Endometrial microvascular endothelial cells (primary cell): Measurements from ENCODE around the gene ST14. TPM values are rescaled to one million over a fixed set of nuclear protein-coding genes. Genes with fewer than 3 reads are reported as not detected.

Experiments used
- in situ Hi-C: cut with HindIII; loops from 2 replicates; pipeline ENCODE4 v1.10.0; 2017; ENCODE audit warnings: low sequenced_read_pairs, low pct_unique_long_range_greater_than_20kb; ENCODE audit errors: inconsistent ontology term
- total RNA-seq: library from RNA; depleted of rRNA; stranded (reverse); fragments of >200 nt; gene quantifications from one replicate; pipeline ENCODE4 v1.2.3, GENCODE V29; 2015; ENCODE audit errors: inconsistent ontology term

Gene ST14
- total RNA-seq, 1 donor from 2014 or later, result not detected

DNA sequence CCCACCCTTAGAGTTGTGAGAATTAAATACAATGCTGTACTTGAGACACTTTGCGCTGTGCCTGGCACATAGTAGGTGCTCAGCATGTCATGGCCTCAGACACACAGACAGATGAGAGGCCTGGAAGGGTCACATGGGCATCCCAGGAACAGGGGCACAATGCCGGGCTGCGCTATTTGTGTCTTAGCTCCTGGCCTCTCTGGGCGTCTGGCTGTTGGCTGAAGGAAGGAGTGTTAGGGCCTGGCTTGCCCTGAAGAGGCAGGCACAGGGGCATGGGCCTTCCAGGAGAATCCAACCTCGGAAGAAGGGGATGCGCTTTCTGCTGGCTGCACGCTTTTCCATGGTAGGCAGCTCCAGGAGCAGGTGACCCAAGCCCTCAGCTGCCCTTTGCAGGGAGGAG is 41.4 kb downstream of the ST14 start:
- in situ Hi-C loops, result no loop called here

DNA sequence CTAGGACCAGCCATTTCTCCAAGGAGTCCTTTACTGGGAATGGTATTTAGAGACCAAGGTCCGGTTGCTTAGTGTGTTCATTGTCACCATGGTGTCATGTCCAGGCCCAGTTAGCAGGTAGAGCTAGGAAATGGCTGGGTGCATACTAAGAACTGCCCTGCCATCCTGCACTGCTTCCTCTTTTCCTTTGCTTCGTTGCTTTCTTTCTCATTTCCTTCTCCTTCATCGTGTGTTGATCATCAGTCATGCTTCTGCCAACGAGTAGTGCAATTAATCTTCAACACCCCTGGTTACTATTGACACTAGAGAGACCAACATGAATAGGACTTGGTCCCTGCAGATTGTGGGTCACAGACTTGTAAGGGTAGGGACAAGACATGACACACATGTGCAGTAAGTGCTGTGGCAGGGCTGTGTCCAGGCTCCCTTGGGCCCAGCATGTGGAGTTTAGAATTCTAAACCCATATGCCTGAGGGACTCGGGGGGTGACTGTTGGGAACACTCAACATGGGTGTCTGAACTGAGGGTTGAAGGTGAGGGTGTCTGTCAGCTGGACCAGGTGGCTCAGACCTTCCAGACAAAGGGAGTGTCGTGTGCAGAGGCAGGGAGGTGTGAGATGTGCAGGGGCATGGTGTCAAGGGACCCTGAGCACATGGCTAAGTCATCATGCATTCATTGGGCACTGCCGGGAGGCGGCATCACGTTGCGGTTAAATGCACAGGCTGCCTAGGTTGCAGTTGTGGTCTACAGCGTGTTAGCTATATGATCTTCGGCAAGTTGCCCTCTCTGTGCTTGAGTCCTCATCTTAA is 42.6 kb downstream of the ST14 start:
- in situ Hi-C loops, result no loop called here

DNA sequence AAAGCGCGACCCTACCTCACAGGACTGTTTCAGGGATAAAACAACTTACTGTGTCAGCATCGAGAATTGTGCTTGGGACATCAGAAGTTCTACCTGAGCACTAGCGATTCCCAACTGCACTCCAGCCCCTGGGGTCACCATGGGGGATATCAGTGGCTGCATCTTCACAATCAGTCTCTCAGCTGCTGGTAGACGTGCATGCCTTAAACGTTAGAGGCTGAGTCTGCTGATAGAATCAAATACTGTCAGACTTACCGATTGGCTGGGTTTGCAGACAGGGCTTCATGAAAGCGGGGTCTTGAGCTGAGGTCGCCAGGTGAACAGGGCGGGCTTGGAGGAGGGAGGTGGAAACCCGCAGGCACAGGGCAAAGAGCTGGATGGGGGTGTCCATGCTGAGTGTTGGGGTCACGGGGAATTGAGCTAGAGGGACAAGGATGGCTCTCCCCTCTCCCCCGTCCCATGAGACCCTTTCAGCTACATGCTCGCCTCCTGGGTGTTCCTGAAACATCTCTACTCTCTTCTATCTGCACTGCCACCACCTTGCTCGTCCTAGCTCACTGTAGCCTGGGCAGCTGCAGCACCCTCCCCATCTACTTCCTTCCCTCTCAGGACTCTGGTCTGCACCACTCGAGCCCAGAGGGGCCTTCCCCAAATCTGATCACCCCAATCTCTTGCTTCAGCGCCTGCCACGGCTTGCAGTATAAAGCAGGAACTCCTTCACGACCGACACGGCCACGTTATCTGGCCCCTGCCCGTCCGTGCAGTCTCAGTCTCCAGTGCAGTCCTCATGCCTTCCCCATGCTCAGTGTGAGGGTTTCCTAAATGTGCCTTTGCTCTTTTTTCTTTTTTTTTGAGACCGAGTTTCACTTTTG is 43.5 kb downstream of the ST14 start:
- in situ Hi-C loops, result no loop called here

DNA sequence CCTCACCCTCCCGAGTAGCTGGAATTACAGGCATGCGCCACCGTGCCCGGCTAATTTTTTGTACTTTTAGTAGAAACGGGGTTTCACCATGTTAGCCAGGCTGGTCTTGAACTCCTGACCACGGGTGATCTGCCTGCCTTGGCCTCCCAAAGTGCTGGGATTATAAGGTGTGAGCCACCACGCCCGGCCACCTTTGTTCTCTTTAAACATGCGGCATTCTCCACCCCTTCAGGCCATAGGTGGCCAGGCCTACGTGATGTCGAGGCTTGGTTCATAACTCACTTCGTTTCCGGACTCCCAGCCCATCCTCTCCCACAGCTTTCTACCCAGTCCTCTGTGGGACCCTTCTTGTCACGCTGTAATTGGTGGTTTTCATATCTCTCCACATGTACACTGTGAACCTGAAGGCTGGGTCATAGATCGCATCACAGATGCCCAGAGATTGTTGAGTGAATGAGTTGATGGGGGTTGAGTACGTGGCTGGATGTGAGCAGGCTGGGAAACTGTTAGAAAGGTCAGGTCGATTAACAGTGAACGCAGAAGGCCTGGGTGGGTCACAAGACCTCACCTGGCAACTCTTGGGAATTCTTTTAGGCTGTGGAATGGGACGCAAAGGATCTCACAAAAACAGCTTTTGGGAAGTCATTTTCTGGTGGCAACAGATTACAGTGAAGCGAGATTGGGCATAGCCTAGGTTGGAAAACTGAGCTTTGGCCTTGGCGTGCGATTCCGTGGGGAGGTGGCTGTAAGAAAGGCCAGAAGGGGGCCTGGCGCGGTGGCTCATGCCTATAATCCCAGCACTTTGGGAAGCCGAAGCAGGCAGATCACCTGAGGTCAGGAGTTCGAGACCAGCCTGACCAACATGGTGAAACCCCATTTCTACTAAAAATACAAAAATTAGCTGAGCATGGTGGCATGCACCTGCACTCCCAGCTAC is 44.5 kb downstream of the ST14 start:
- in situ Hi-C loops, result no loop called here

DNA sequence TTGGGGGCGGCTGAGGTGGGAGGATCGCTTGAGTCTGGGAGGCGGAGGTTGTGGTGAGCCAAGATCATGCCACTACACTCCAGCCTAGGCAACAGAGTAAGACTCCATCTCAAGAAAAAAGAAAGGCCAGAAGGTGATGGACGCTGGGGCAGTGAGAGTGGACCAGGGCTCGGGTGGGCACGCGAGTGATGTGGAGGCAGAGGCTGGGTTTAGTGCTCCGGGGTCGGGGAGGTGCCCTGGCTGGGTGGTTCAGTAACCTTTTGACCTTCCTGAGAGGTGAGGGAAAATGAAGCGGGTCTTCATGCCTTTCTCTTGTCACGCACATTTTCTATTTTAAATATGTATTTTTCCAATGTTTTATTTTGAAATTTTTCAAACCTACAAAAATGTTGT is 45.1 kb downstream of the ST14 start:
- in situ Hi-C loops, result no loop called here

DNA sequence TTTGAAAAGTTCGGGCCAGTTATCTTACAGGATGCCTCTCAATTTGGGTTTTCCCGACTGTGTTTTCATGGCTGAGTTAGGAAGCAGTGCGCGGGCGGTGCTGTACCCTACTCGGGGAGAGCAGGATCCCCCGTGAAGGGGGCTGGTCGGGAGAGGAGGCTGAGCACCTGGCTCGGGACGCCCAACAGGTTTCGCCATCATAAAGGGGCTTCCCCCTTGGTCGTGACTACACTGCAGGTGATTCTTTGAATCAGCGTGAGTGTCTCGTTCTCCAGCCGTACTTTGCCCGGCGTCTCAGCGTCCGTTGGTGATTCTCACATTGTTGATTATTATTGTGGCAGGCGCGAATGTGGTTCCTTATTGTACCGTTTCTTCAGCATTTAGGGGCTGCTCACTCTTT is 46.6 kb downstream of the ST14 start:
- in situ Hi-C loops, result no loop called here

DNA sequence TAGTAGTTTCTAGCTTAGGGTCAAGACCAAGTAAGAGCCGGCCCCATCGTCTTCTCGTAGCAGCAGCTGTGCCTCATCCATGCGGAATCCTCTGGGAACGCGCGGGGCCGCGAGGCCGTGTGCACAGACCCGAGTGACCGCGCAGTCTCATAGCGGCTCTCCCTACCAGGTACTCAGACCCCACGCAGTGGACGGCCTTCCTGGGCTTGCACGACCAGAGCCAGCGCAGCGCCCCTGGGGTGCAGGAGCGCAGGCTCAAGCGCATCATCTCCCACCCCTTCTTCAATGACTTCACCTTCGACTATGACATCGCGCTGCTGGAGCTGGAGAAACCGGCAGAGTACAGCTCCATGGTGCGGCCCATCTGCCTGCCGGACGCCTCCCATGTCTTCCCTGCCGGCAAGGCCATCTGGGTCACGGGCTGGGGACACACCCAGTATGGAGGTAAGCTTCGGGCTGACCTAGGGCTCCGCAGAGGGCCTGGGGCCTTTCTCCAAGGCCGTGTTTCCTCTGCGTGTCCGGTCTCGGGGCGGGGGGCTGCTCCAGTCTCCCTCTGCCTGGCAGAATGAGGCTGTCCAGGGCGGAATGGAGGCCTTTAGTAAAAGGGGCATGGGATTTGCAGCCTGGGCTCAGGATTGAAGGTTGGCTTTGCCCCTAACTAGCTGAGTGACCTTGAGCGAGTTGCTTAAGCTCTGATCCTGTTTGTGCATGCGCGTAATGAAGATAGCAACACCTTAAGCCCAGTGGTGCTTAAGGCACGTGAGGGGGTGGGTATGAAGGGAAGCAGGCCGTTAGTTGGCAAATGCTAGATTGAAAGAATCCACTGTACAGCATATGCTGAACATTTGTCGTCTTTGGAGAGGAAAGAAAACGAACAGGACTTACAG is 48.9 kb downstream of the ST14 start:
- in situ Hi-C loops, result no loop called here

DNA sequence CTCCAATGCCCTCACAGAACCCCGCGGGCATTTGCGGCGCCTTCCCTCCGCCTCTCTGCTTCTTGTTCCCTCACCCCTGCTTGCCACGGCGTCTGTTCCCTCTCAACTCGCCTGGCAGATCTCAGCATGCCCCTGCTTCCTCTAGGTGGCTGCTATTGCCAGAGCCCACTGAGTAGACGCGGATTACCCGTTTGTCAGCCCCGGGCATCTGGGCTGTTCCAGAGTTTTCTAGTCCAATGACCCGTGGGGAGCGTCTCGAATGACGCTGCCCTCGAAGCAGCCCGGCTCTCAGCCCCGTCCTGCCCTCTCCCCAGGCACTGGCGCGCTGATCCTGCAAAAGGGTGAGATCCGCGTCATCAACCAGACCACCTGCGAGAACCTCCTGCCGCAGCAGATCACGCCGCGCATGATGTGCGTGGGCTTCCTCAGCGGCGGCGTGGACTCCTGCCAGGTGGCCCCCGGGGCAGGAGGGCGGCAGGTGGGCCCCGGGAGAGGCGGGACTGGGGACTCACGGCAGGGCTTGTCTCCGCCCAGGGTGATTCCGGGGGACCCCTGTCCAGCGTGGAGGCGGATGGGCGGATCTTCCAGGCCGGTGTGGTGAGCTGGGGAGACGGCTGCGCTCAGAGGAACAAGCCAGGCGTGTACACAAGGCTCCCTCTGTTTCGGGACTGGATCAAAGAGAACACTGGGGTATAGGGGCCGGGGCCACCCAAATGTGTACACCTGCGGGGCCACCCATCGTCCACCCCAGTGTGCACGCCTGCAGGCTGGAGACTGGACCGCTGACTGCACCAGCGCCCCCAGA is 49.7 kb downstream of the ST14 start:
- in situ Hi-C loops, result no loop called here

DNA sequence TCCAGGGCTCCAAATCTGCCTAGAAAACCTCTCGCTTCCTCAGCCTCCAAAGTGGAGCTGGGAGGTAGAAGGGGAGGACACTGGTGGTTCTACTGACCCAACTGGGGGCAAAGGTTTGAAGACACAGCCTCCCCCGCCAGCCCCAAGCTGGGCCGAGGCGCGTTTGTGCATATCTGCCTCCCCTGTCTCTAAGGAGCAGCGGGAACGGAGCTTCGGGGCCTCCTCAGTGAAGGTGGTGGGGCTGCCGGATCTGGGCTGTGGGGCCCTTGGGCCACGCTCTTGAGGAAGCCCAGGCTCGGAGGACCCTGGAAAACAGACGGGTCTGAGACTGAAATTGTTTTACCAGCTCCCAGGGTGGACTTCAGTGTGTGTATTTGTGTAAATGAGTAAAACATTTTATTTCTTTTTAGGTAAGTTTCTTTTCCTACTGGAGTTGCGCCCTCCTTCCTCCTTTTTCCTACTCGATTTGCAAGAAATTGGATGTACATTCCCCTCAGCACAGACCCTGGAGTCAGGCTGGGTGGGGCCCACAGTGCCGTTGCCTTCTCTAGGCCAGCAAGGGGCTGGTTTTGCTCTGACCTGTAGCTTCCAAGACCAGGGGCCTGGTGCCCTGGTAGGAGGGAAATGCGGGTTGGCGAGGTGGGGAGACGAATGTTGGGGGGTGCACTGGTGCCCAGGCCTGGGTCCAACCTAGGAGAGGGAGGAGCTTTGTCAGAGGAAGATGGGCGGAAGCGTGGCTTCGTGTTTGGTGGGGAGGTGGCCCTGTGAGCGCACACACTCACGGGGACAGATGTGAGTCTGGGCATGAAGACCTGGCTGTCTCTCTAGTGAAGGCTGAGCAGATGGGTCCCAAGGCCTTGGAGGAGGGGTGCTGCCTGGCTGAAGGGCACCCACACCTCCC is 50.6 kb downstream of the ST14 start:
- in situ Hi-C loops, result no loop called here

DNA sequence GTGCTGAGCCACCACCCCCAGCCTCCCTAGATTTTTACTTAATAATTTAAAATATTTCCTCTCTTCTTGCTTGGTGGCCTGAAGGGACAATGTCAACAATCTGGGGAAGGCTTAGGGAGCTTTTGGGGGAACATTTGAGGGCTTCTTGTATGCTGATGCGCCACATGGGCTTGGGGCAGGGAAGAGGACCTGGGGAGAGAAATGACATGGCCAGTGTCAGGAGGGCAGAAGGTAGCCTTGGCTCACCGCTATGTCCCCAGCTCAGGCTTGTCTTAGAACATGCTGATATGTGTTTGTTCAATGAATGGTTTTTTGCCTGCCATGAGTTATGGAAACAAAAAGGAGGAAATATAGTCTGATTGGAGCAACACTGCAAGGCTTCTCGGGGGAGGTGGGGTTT is 51.6 kb downstream of the ST14 start:
- in situ Hi-C loops, result no loop called here

DNA sequence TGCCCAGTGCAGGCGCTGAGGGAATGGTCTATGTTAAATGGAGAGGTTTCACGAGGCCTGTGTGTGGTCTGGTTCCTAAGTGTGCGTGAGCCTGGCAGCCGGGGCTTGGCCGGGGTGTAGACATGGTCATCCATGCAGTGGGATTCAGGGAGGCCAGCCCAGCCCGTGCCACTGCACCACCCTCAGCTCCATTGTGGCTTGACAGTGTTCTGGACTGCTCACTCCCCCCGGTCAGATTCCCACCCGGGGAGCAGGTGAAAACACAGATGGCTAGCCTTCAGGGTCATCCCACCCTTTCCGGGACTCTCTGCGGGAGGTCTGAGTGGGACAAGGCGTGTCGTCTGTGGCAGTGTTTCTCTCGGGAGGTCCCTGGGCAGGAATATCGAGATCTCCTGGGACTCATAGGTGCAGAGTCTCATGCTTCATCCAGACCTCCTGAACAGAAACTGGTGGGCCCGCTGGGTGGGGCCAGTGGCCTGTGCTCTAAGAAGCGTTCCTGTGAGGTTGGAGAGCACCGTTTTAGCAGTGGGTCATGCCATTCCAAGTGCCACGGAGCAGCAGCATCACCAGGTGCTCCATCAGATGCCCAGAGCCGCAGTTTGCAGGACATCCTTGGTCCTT is 52.3 kb downstream of the ST14 start:
- in situ Hi-C loops, result no loop called here

DNA sequence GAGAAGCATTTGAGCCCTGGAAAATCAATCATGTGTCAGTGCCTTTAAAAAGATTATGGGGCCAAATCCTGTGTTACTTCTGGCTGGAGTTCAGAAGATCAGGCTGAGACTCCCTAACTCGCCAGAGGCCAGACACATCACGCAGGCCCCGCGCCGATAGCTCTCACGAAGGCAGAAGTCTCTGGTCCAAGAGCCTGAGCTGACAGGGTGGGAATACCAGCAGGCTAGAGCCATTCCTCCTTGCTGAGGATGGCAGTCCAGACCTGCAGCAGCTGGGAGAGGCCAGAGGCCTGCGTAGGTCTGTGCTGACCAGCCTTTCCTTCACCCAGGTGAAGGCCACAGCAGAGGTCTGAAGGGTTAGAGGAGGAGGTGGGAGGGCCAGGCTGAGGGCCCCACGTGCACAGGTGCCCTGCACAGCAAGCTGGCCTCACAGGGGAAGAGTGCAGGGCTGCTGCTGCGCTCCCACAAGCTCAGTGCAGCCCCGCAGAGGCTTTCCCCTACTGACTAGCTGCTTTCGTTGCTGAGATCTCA is 52.9 kb downstream of the ST14 start:
- in situ Hi-C loops, result no loop called here

DNA sequence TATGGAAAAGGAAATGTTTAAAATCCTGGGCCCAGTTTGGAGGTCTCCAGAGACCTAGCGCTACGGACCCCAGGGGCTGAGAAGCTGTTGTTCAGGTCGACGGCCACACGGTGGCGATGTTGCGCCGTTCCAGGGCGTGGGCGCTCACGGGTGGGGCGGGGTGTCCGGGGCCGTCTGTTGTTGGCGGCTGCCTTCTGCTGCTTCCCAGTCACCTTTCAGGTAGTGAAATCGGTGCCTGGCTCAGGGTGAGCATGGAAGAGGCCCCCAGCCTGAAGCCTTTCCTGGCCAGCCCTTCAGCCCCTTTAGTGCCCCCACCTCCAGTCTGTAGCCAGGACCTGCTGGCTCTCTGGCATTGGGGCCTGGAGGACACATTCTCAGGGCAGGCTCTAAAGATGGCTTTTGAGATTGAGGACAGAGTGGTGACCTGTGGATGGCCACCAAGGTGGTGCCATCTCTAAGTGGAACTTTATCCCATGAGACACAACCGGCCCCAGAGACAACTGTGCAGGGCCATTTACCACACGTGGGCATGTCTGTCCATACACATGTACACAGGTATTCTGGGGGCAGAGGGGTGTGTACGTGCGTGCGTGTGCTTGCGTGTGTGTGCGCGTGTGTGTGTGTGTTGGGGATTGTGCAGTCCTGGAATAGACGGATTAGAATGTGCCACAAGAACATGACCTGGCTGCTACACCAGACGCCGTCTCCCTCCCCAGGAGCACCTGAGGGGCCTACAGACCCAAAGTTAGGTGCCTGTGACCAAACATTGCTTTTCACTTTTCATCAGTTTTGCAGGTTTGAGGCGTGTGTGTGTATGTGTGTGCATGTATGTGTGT is 53.8 kb downstream of the ST14 start:
- in situ Hi-C loops, result no loop called here

DNA sequence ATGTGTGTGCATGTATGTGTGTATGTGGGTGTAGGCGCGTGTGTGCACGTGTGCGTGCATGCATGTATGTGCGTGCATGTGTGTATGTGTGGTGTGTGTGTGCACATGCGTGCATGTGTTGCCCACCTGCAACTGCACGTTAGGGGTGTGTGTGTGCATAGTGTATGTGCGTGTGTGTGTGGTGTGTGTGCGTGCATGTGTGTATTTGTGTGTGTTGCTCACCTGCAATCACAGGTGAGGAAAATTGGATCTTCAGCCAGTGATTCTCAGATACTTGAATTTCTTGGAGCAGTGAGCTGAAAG is 54.3 kb downstream of the ST14 start:
- in situ Hi-C loops, result no loop called here

DNA sequence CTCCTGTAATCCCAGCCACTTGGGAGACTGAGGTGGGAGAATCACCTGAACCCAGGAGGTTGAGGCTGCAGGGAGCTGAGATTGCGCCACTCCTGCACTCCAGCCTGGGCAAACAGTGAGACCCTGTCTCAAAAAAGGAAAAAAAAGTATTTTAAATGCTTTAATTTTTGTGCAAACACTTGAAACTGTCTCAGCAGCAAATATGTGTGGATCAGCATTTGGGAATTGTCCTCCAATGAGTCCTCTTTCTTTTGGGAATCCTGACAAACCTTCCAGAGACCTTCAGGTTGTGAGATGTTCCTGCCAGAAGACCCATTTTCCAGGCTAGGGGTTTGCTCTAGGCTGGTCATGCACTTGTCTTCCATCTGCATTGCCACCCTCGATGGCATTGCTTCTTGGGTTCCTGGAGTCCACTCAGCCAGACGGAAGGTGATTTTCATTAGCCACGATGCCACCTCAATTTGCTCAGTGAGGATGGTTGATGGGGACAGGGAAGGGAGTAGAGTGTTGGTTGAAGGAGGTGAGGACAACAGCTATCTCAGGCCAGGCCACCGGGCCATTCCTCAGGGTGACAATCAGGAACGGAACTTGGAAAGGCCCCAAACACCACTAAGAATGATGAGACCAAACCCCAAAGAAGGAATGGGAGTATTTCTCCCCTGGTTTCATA is 55.4 kb downstream of the ST14 start:
- in situ Hi-C loops, result no loop called here
